Endodermal cell (in vitro differentiated cells): ENCODE measurements around the gene NIPBL. TPM values are rescaled to one million over a fixed set of nuclear protein-coding genes. Genes with fewer than 3 reads are reported as not detected.

Experiments
- DNase-seq: peaks from one replicate; pipeline ENCODE4 v3.0.0-alpha.2; 2017
- H3K27ac ChIP-seq: 2 replicates; pipeline ENCODE4 v1.5.1; 2013; ENCODE audit warnings: mild to moderate bottlenecking, low read depth, low read length, moderate library complexity
- H3K27me3 ChIP-seq: 2 replicates; pipeline ENCODE4 v1.6.1; 2013; ENCODE audit warnings: mild to moderate bottlenecking, low read length, moderate library complexity; ENCODE audit not compliant: insufficient read depth, control insufficient read depth, poor library complexity, severe bottlenecking
- H3K36me3 ChIP-seq: 2 replicates; pipeline ENCODE4 v1.7.0; 2013; ENCODE audit warnings: mild to moderate bottlenecking, low read length, moderate library complexity; ENCODE audit not compliant: control insufficient read depth, insufficient read depth
- H3K4me1 ChIP-seq: one replicate; pipeline ENCODE4 v1.7.0; 2013; ENCODE audit warnings: low read length; ENCODE audit not compliant: control insufficient read depth, insufficient read depth
- H3K4me3 ChIP-seq: 2 replicates; pipeline ENCODE4 v1.5.1; 2013; ENCODE audit warnings: mild to moderate bottlenecking, low read length, moderate library complexity
- H3K9ac ChIP-seq: 2 replicates; pipeline ENCODE4 v1.6.1; 2013; ENCODE audit warnings: mild to moderate bottlenecking, low read length, moderate library complexity; ENCODE audit not compliant: poor library complexity, severe bottlenecking; ENCODE audit errors: extremely low read depth
- H3K9me3 ChIP-seq: 2 replicates; pipeline ENCODE4 v1.6.1; 2013; ENCODE audit warnings: mild to moderate bottlenecking, low read length, moderate library complexity; ENCODE audit not compliant: control insufficient read depth
- H3K27ac Mint-ChIP-seq: 2 replicates; pipeline ENCODE4 v1.8.0; 2020; ENCODE audit warnings: mixed read lengths
- H3K27me3 Mint-ChIP-seq: 2 replicates; pipeline ENCODE4 v1.8.0; 2021; ENCODE audit warnings: mild to moderate bottlenecking, mixed read lengths; ENCODE audit not compliant: insufficient read depth
- H3K36me3 Mint-ChIP-seq: 2 replicates; pipeline ENCODE4 v1.8.0; 2020; ENCODE audit warnings: low read depth, mixed read lengths
- H3K4me1 Mint-ChIP-seq: 2 replicates; pipeline ENCODE4 v1.8.0; 2020; ENCODE audit warnings: mixed read lengths
- H3K4me3 Mint-ChIP-seq: 2 replicates; pipeline ENCODE4 v1.8.0; 2020; ENCODE audit warnings: mild to moderate bottlenecking, moderate library complexity, mixed read lengths
- H3K9me3 Mint-ChIP-seq: 2 replicates; pipeline ENCODE4 v1.8.0; 2020; ENCODE audit warnings: mild to moderate bottlenecking, mixed read lengths
- CTCF ChIP-seq: fragments of 200-600 bp; sonication (generic); conservative IDR thresholded peaks from 2 replicates; pipeline ENCODE4 v1.5.0; 2021; ENCODE audit warnings: antibody characterized with exemption, mild to moderate bottlenecking
- WGBS, 2 experiments: methylation state at CpG; one replicate each; pipeline versions ENCODE4 v1.1.5 to v1.1.7; 2013; ENCODE audit warnings: missing lambda C conversion rate in 2 of 2, mixed read lengths in 1 of 2; ENCODE audit not compliant: insufficient coverage in 1 of 2, insufficient read length in 1 of 2; 5-methylcytosine and 5-hydroxymethylcytosine counted together
- total RNA-seq, 2 donors: library from RNA; stranded (reverse); fragmentation: NEBNext Ultra II Directional in 1 of 2; extraction: Animal tissue kit (Norgen Biotek cat#: 25700) in 1 of 2; gene quantifications; 2 replicates in 1 of 2; 3 replicates in 1 of 2; pipeline ENCODE4 v1.2.1, GENCODE V29; 2021

Gene NIPBL
- total RNA-seq, 2 donors from 2014 or later = 63.3 to 65.8 TPM

GRCh38 chr5:36876965-36877666 is 547 bp downstream of the NIPBL start:
- Mint-ChIP-seq H3K27me3 (no peaks in the 10 kb centered on the region), H3K36me3 (peaks cover 5% of the 10 kb centered on the region), H3K27ac (peak overlapping the region; percentile 96), H3K4me1 (peaks cover 28% of the 10 kb centered on the region), H3K4me3 (peak overlapping the region; percentile 82), H3K9me3 (no peaks in the 10 kb centered on the region)
- Histone ChIP-seq H3K4me3 (peak overlapping the region; percentile 95), H3K27ac (peak overlapping the region; percentile 85), H3K36me3 (peaks cover 4% of the 10 kb centered on the region), H3K9ac (peak overlapping the region; percentile 91), H3K27me3 (no peaks in the 10 kb centered on the region), H3K9me3 (no peaks in the 10 kb centered on the region), H3K4me1 (peaks cover 6% of the 10 kb centered on the region)
- TF ChIP-seq CTCF = no peak
- 0% methylated on average over 10 to 57 of the region's 57 CpGs for WGBS, 2 experiments
- peak; percentile 87 for DNase-seq

GRCh38 chr5:36877667-36878391 is 1.3 kb downstream of the NIPBL start:
- H3K27ac Mint-ChIP-seq = peak overlapping the region; percentile 96
- H3K27me3 ChIP-seq = no peaks in the 10 kb centered on the region
- H3K9ac ChIP-seq = peak overlapping the region; percentile 91
- H3K4me3 ChIP-seq = peak overlapping the region; percentile 95
- no peak for TF ChIP-seq CTCF
- no peaks in the 10 kb centered on the region for H3K36me3 Mint-ChIP-seq
- peaks cover 6% of the 10 kb centered on the region for H3K4me1 ChIP-seq
- 2 to 5% methylated on average over 4 to 10 of the region's 11 CpGs for WGBS, 2 experiments
- H3K4me1 Mint-ChIP-seq = peaks cover 28% of the 10 kb centered on the region
- H3K27ac ChIP-seq = peak overlapping the region; percentile 85
- no peaks in the 10 kb centered on the region for H3K27me3 Mint-ChIP-seq
- no peaks in the 10 kb centered on the region for H3K9me3 ChIP-seq
- DNase-seq = no peak
- H3K9me3 Mint-ChIP-seq = no peaks in the 10 kb centered on the region
- H3K36me3 ChIP-seq = peaks cover 4% of the 10 kb centered on the region
- peak overlapping the region; percentile 82 for H3K4me3 Mint-ChIP-seq

GRCh38 chr5:36878392-36879082 is 2.0 kb downstream of the NIPBL start:
- no peaks in the 10 kb centered on the region for H3K27me3 ChIP-seq
- H3K4me1 ChIP-seq = peaks cover 6% of the 10 kb centered on the region
- peak overlapping the region; percentile 95 for H3K4me3 ChIP-seq
- peaks cover 4% of the 10 kb centered on the region for H3K36me3 ChIP-seq
- TF ChIP-seq CTCF = no peak
- peaks cover 28% of the 10 kb centered on the region for H3K4me1 Mint-ChIP-seq
- peak overlapping the region; percentile 91 for H3K9ac ChIP-seq
- DNase-seq = peak; percentile 87
- H3K9me3 ChIP-seq = no peaks in the 10 kb centered on the region
- H3K36me3 Mint-ChIP-seq = no peaks in the 10 kb centered on the region
- H3K27ac Mint-ChIP-seq = peak overlapping the region; percentile 21
- H3K27me3 Mint-ChIP-seq = no peaks in the 10 kb centered on the region
- H3K9me3 Mint-ChIP-seq = no peaks in the 10 kb centered on the region
- H3K27ac ChIP-seq = peak overlapping the region; percentile 27
- H3K4me3 Mint-ChIP-seq = peak overlapping the region; percentile 82
- WGBS, 2 experiments = 0 to 1% methylated on average over 8 to 16 of the region's 16 CpGs
